GM19099 (cell line): ENCODE measurements around the gene ATP8B3.

Experiments
- POLR2A ChIP-seq: IDR thresholded peaks from 3 replicates; pipeline ENCODE4 v1.6.1; 2011; ENCODE audit warnings: low read depth; ENCODE audit not compliant: insufficient read length; ENCODE audit errors: extremely low read depth

Gene ATP8B3

GRCh38 chr19:1806184-1807029 is 5.7 kb downstream of the ATP8B3 start:
- no peak for TF ChIP-seq POLR2A

- TF ChIP-seq POLR2A, result no peak
Measured at GRCh38 chr19:1805401-1806183, 6.5 kb downstream of the ATP8B3 start.

GRCh38 chr19:1804858-1805257 is 7.2 kb downstream of the ATP8B3 start:
- no peak for TF ChIP-seq POLR2A

- TF ChIP-seq POLR2A, result no peak
Measured at GRCh38 chr19:1799695-1800342, 12.3 kb downstream of the ATP8B3 start.

GRCh38 chr19:1796395-1797142 is 15.5 kb downstream of the ATP8B3 start:
- TF ChIP-seq POLR2A, result no peak

- TF ChIP-seq POLR2A, result no peak
Measured at GRCh38 chr19:1794424-1795172, 17.5 kb downstream of the ATP8B3 start.

GRCh38 chr19:1791879-1792278 is 20.2 kb downstream of the ATP8B3 start:
- TF ChIP-seq POLR2A, result no peak

- no peak for TF ChIP-seq POLR2A
Measured at GRCh38 chr19:1790054-1790792, 21.9 kb downstream of the ATP8B3 start.

GRCh38 chr19:1789261-1790041 is 22.6 kb downstream of the ATP8B3 start:
- TF ChIP-seq POLR2A, result no peak

GRCh38 chr19:1787116-1787515 is 25.0 kb downstream of the ATP8B3 start:
- no peak for TF ChIP-seq POLR2A

GRCh38 chr19:1786668-1787067 is 25.4 kb downstream of the ATP8B3 start:
- no peak for TF ChIP-seq POLR2A

- TF ChIP-seq POLR2A, result no peak
Measured at GRCh38 chr19:1785310-1785709, 26.8 kb downstream of the ATP8B3 start.

- TF ChIP-seq POLR2A, result no peak
Measured at GRCh38 chr19:1783874-1784273, 28.2 kb downstream of the ATP8B3 start.

- no peak for TF ChIP-seq POLR2A
Measured at GRCh38 chr19:1783354-1783753, 28.7 kb downstream of the ATP8B3 start.
